ENCODE data around the gene PLCB3.

DNA sequence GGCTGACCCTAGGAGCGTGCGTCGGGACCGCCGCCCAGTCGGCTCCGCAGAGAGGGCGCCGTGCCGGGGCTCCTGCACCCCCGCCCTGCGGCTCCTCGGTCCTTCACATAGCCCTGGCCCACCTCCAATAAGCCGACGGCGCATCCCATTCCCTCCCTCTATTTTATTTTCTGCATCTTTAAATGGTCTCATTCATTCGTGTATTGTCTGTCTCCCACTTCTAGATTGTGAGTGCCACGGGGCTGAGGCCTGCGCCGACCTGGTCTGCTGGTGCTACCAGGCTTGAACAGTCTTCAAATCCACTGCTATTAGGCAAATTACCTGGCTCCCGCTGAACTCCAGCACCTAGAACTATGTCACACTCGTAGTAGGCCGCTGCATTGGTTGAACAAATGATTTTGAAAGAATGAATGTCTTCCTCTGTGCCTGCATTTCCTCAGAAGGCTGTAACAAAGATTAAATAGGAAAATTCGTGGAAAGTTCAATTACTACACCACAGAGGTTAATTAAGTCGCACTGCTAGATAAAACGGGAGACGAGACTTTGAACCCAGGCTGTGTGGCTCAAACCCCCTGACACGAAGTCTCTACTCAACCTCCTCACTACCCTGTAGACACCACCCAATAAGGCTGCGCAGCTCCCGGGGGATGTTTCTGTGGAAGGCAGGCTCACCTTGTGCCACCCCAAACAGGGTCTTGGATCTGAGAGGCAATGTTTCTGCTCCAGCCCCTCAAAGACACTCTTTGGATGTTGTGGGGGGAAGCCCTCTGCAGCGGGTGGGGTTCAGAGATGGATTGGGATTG lies 3.4 kb upstream of the PLCB3 start:
- TF ChIP-seq, protein P1, sequence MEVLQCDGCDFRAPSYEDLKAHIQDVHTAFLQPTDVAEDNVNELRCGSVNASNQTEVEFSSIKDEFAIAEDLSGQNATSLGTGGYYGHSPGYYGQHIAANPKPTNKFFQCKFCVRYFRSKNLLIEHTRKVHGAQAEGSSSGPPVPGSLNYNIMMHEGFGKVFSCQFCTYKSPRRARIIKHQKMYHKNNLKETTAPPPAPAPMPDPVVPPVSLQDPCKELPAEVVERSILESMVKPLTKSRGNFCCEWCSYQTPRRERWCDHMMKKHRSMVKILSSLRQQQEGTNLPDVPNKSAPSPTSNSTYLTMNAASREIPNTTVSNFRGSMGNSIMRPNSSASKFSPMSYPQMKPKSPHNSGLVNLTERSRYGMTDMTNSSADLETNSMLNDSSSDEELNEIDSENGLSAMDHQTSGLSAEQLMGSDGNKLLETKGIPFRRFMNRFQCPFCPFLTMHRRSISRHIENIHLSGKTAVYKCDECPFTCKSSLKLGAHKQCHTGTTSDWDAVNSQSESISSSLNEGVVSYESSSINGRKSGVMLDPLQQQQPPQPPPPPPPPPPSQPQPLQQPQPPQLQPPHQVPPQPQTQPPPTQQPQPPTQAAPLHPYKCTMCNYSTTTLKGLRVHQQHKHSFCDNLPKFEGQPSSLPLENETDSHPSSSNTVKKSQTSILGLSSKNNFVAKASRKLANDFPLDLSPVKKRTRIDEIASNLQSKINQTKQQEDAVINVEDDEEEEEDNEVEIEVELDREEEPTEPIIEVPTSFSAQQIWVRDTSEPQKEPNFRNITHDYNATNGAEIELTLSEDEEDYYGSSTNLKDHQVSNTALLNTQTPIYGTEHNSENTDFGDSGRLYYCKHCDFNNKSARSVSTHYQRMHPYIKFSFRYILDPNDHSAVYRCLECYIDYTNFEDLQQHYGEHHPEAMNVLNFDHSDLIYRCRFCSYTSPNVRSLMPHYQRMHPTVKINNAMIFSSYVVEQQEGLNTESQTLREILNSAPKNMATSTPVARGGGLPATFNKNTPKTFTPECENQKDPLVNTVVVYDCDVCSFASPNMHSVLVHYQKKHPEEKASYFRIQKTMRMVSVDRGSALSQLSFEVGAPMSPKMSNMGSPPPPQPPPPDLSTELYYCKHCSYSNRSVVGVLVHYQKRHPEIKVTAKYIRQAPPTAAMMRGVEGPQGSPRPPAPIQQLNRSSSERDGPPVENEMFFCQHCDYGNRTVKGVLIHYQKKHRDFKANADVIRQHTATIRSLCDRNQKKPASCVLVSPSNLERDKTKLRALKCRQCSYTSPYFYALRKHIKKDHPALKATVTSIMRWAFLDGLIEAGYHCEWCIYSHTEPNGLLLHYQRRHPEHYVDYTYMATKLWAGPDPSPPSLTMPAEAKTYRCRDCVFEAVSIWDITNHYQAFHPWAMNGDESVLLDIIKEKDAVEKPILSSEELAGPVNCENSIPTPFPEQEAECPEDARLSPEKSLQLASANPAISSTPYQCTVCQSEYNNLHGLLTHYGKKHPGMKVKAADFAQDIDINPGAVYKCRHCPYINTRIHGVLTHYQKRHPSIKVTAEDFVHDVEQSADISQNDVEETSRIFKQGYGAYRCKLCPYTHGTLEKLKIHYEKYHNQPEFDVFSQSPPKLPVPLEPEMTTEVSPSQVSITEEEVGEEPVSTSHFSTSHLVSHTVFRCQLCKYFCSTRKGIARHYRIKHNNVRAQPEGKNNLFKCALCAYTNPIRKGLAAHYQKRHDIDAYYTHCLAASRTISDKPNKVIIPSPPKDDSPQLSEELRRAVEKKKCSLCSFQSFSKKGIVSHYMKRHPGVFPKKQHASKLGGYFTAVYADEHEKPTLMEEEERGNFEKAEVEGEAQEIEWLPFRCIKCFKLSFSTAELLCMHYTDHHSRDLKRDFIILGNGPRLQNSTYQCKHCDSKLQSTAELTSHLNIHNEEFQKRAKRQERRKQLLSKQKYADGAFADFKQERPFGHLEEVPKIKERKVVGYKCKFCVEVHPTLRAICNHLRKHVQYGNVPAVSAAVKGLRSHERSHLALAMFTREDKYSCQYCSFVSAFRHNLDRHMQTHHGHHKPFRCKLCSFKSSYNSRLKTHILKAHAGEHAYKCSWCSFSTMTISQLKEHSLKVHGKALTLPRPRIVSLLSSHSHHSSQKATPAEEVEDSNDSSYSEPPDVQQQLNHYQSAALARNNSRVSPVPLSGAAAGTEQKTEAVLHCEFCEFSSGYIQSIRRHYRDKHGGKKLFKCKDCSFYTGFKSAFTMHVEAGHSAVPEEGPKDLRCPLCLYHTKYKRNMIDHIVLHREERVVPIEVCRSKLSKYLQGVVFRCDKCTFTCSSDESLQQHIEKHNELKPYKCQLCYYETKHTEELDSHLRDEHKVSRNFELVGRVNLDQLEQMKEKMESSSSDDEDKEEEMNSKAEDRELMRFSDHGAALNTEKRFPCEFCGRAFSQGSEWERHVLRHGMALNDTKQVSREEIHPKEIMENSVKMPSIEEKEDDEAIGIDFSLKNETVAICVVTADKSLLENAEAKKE (CRISPR knock-in tag; IDR thresholded peaks at IDR 0.05): no peak
- TF ChIP-seq, protein P2, sequence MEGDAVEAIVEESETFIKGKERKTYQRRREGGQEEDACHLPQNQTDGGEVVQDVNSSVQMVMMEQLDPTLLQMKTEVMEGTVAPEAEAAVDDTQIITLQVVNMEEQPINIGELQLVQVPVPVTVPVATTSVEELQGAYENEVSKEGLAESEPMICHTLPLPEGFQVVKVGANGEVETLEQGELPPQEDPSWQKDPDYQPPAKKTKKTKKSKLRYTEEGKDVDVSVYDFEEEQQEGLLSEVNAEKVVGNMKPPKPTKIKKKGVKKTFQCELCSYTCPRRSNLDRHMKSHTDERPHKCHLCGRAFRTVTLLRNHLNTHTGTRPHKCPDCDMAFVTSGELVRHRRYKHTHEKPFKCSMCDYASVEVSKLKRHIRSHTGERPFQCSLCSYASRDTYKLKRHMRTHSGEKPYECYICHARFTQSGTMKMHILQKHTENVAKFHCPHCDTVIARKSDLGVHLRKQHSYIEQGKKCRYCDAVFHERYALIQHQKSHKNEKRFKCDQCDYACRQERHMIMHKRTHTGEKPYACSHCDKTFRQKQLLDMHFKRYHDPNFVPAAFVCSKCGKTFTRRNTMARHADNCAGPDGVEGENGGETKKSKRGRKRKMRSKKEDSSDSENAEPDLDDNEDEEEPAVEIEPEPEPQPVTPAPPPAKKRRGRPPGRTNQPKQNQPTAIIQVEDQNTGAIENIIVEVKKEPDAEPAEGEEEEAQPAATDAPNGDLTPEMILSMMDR (conservative IDR thresholded peaks at IDR 0.05; ENCODE audit: low read depth in 2 of 2): no peak
- TF ChIP-seq POLR2AphosphoS5 (IDR thresholded peaks at IDR 0.05; ENCODE audit: low read depth) (no peak), EZH2 (IDR thresholded peaks at IDR 0.05; ENCODE audit: low read depth, unreplicated experiment) (no peak), JUNB (IDR thresholded peaks at IDR 0.05; ENCODE audit: unreplicated experiment) (no peak)
- TF ChIP-seq, protein P3, sequence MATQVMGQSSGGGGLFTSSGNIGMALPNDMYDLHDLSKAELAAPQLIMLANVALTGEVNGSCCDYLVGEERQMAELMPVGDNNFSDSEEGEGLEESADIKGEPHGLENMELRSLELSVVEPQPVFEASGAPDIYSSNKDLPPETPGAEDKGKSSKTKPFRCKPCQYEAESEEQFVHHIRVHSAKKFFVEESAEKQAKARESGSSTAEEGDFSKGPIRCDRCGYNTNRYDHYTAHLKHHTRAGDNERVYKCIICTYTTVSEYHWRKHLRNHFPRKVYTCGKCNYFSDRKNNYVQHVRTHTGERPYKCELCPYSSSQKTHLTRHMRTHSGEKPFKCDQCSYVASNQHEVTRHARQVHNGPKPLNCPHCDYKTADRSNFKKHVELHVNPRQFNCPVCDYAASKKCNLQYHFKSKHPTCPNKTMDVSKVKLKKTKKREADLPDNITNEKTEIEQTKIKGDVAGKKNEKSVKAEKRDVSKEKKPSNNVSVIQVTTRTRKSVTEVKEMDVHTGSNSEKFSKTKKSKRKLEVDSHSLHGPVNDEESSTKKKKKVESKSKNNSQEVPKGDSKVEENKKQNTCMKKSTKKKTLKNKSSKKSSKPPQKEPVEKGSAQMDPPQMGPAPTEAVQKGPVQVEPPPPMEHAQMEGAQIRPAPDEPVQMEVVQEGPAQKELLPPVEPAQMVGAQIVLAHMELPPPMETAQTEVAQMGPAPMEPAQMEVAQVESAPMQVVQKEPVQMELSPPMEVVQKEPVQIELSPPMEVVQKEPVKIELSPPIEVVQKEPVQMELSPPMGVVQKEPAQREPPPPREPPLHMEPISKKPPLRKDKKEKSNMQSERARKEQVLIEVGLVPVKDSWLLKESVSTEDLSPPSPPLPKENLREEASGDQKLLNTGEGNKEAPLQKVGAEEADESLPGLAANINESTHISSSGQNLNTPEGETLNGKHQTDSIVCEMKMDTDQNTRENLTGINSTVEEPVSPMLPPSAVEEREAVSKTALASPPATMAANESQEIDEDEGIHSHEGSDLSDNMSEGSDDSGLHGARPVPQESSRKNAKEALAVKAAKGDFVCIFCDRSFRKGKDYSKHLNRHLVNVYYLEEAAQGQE (IDR thresholded peaks at IDR 0.05; ENCODE audit: unreplicated experiment): no peak
